Fibroblast of the conjunctiva (primary cell): ENCODE results near the gene LPP.
"Not testable (repeated sequence)": the region's sequence is repeated elsewhere in the genome, so short reads cannot be mapped to it uniquely, and the experiment has no call there.

ENCODE experiments used
- DNase-seq: peaks from one replicate; pipeline ENCODE4 v3.0.0-alpha.2; 2010; ENCODE audit warnings: low read depth

LPP gene, protein sequence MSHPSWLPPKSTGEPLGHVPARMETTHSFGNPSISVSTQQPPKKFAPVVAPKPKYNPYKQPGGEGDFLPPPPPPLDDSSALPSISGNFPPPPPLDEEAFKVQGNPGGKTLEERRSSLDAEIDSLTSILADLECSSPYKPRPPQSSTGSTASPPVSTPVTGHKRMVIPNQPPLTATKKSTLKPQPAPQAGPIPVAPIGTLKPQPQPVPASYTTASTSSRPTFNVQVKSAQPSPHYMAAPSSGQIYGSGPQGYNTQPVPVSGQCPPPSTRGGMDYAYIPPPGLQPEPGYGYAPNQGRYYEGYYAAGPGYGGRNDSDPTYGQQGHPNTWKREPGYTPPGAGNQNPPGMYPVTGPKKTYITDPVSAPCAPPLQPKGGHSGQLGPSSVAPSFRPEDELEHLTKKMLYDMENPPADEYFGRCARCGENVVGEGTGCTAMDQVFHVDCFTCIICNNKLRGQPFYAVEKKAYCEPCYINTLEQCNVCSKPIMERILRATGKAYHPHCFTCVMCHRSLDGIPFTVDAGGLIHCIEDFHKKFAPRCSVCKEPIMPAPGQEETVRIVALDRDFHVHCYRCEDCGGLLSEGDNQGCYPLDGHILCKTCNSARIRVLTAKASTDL

GRCh38 chr3:188154014-188154808 lies at the start of gene LPP:
TSS of gene LPP (plus strand) at chr3:188154157. CDS start at chr3:188406121, 251,964 bp downstream.
- peak; percentile 30 for DNase-seq

DNA sequence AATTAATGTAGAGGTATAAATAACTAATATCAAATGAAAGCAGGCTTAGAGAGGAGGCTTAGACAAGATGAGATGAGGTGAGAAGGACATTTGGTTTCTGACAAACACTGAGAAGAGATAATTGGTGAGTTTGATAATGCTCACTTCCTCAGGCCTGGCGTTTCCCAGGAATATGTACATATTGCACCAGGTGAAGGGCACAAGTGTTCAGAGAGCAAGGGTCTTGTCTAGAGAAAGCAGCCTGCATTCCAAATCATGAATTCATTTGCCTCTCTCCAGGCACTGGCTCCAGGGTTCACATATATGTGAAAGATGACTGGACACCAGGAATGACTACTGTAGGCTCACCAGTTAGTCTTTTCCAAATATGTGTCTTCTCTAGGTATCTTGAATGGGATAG lies 48.0 kb upstream of the LPP start:
- no peak for DNase-seq

GRCh38 chr3:188106454-188106853 lies 47.5 kb upstream of the LPP start:
- DNase-seq: no peak

DNA sequence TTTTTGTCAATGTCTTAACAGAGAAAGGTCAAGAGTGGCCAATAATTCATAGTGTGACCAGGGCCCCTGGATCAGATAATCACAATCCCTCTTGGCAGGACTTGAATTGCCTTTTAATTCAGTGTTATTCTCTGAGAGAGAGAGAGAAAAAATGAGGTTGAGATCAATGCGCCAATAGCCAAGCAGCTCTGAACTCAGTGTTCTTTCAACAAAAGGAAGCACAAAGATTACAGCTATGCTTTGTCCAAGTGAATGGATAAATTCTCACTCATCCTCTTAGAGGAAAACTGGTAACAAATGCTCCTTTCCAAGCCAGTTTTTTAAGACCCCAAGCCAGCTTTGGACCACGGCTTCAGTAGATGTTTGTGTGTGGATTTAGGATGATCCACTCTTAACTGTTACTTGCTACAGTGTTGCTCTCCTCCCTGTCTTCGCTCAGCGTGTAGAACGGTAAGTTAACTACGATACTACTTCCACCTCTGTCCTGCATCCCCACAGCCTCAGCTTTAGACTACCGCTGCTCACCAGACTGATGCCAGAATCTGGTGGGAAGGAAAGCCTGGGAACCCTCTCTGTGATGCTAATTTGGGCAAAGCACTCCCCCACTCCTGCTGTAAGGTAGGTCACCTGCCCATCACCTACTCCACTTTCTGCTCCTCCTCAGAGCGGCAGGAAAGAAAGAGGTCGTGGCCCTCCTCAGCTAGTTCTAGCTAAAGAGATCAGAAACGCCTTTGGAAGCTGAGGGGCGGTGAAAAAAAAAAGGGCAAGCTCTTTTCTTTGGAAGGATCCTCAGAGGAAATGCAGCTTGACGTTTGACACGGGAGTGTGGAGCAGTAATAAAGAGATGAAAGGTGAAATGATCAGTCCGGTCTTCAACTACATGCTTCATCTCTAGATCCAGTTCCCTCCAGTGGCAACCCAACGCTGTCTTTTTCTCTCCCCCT lies 46.8 kb upstream of the LPP start:
- no peak for DNase-seq

- no peak for DNase-seq
Observed at GRCh38 chr3:188108703-188109412, 45.1 kb upstream of the LPP start.

DNA sequence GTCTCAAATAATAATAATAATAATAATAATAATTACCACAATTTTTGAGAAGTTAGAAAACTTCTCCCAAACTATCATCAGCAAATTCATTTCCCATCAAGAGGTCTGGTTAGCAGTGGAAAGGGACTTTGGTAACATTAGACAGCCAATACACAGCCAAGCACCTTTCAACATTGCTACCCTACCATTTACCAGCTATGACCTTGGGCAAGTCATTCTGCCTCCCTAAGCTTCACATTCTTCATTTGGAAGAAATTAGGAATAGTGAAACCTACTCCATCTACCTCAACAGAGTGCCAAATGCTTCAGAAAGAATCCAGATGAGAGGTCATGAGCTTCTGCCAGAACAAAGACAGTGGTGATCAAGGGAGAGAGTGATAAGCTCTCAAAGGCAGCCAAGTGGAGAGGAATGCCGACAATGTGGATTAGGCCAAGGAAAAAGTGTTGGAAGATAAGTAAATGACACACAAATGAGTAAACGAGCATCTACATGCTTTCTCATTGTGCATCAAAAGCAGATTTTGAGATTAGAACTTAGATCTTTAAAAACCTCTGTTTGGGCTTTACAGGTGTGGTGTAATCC lies 42.9 kb upstream of the LPP start:
- DNase-seq: no peak

GRCh38 chr3:188113756-188114155 lies 40.2 kb upstream of the LPP start:
- no peak for DNase-seq

GRCh38 chr3:188119846-188120245 lies 34.1 kb upstream of the LPP start:
- no peak for DNase-seq

DNA sequence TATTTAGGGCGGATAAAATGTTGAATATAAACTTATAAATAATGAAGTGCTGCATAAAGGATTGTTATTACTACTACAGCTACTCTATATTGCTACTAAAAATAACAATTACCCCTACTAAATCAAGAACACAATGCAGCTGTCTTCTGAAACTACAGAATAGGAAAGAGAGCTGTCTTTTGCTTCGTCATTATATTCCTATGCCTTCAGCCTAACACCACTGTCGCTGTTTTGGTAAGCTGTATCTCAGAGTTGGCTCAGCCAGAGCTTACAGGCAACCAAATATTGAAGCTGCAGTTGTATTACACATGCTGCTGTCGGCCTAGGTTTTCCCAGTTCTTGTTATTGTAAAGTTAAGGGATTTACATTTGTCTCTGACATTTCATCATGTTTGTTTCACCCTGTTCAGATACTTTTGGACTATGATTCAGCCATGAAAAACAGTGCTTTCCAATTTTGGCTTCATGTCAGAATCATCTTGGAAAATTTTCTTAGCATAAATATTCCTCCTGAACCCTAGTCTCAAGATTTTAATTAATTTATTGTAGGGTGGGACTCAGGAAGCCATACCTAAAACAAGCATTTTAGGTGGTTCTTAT lies 31.3 kb upstream of the LPP start:
- DNase-seq: no peak

DNA sequence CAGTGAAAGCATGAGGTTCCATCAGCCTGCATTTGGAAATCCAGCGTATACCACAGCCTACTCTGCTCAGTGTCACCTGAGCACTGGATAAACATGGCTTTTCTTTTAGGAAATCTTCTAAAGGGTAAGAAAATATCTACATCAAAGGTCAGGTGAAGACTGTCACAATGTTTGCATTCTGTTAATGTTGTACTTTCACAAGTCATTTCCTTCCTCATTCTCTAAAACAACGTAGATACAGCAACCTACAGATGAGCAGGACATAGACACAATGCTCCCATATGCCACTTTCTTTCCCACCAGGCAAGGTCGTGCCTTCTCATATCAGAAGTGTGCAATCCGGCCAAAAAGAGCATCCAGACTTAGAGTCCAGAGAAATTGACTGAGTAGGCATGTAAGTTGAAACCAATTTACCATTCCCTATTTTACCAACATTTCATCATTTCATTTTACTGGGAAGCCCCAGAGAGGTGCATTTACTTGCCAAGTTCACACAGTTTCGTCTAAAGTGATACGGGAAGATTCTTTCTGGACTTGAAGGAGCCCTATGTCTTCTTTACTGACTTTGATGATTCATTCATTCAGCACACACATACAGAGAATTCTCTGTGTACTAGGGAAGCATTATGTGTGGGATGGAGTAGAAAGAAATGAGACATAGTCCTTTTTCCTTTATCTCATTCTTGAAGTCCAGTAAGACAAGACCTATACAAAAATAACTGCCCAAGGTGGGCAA lies 30.6 kb upstream of the LPP start:
- no peak for DNase-seq

- DNase-seq: no peak
Observed at GRCh38 chr3:188124184-188124583, 29.8 kb upstream of the LPP start.

GRCh38 chr3:188125076-188125475 lies 28.9 kb upstream of the LPP start:
- no peak for DNase-seq

GRCh38 chr3:188126276-188126675 lies 27.7 kb upstream of the LPP start:
- no peak for DNase-seq

GRCh38 chr3:188126934-188127333 lies 27.0 kb upstream of the LPP start:
- no peak for DNase-seq

GRCh38 chr3:188128905-188129304 lies 25.1 kb upstream of the LPP start:
- DNase-seq: no peak

DNA sequence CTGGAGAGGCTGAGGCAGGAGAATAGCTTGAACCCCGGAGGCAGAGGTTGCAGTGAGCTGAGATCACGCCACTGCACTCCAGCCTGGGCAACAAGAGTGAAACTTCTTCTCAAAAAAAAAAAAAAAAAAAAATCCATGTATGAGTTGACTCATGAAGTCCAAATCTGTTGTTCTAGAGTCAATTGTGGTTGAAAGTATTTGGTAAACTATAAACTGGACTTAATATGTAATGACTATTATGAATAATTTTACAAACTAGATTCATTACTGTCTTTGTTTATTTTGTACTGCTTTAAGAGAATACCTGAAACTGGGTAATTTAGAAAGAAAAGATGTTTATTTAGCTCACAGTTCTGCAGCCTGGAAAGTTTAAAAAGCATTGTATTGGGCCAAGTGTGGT lies 22.9 kb upstream of the LPP start:
- not testable (repeated sequence) for DNase-seq

GRCh38 chr3:188133219-188133618 lies 20.7 kb upstream of the LPP start:
- DNase-seq: no peak

DNA sequence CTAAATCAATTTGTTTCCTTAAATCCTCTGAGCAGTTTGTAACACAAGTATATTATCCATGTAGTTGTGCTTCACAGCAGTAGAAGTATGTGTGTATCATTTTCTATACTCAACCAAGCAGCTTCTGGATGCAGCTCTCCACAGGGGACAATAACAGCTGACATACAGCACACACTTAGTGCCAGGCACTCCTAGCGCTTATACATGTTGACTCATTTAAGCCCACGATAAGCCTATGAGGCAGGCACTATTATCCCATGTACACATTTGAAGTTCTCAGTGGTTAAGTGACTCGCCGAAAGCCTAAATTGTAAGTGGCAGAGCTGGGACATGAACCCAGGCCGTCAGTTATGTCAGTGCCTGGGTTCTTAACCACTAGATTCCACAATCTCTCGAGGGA lies 20.3 kb upstream of the LPP start:
- no peak for DNase-seq

GRCh38 chr3:188134079-188134478 lies 19.9 kb upstream of the LPP start:
- no peak for DNase-seq

DNA sequence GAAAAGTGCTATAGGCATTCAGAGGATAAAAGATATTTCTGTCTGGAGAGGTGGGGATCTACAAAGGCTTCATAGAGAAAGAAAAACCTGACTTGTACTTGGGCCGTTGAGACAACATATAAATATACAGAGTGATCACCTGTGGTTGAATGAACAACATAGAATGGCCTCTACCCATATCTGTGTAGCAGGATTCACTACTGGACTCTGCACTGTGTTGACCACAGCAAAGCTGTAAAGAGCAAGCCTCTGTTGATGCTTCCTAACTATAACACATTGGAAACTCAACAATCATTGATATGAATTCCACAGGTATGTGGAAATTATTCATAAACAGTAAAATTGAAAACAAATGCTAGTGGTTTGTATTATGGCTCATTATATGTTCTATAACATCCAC lies 19.1 kb upstream of the LPP start:
- no peak for DNase-seq
